Endodermal cell (in vitro differentiated cells): ENCODE measurements around the gene RPL13. TPM values are rescaled to one million over a fixed set of nuclear protein-coding genes. Genes with fewer than 3 reads are reported as not detected.

Experiments
- DNase-seq: peaks from one replicate; pipeline ENCODE4 v3.0.0-alpha.2; 2017
- H3K27ac ChIP-seq: 2 replicates; pipeline ENCODE4 v1.5.1; 2013; ENCODE audit warnings: mild to moderate bottlenecking, low read depth, low read length, moderate library complexity
- H3K27me3 ChIP-seq: 2 replicates; pipeline ENCODE4 v1.6.1; 2013; ENCODE audit warnings: mild to moderate bottlenecking, low read length, moderate library complexity; ENCODE audit not compliant: insufficient read depth, control insufficient read depth, poor library complexity, severe bottlenecking
- H3K36me3 ChIP-seq: 2 replicates; pipeline ENCODE4 v1.7.0; 2013; ENCODE audit warnings: mild to moderate bottlenecking, low read length, moderate library complexity; ENCODE audit not compliant: control insufficient read depth, insufficient read depth
- H3K4me1 ChIP-seq: one replicate; pipeline ENCODE4 v1.7.0; 2013; ENCODE audit warnings: low read length; ENCODE audit not compliant: control insufficient read depth, insufficient read depth
- H3K4me3 ChIP-seq: 2 replicates; pipeline ENCODE4 v1.5.1; 2013; ENCODE audit warnings: mild to moderate bottlenecking, low read length, moderate library complexity
- H3K9ac ChIP-seq: 2 replicates; pipeline ENCODE4 v1.6.1; 2013; ENCODE audit warnings: mild to moderate bottlenecking, low read length, moderate library complexity; ENCODE audit not compliant: poor library complexity, severe bottlenecking; ENCODE audit errors: extremely low read depth
- H3K9me3 ChIP-seq: 2 replicates; pipeline ENCODE4 v1.6.1; 2013; ENCODE audit warnings: mild to moderate bottlenecking, low read length, moderate library complexity; ENCODE audit not compliant: control insufficient read depth
- H3K27ac Mint-ChIP-seq: 2 replicates; pipeline ENCODE4 v1.8.0; 2020; ENCODE audit warnings: mixed read lengths
- H3K27me3 Mint-ChIP-seq: 2 replicates; pipeline ENCODE4 v1.8.0; 2021; ENCODE audit warnings: mild to moderate bottlenecking, mixed read lengths; ENCODE audit not compliant: insufficient read depth
- H3K36me3 Mint-ChIP-seq: 2 replicates; pipeline ENCODE4 v1.8.0; 2020; ENCODE audit warnings: low read depth, mixed read lengths
- H3K4me1 Mint-ChIP-seq: 2 replicates; pipeline ENCODE4 v1.8.0; 2020; ENCODE audit warnings: mixed read lengths
- H3K4me3 Mint-ChIP-seq: 2 replicates; pipeline ENCODE4 v1.8.0; 2020; ENCODE audit warnings: mild to moderate bottlenecking, moderate library complexity, mixed read lengths
- H3K9me3 Mint-ChIP-seq: 2 replicates; pipeline ENCODE4 v1.8.0; 2020; ENCODE audit warnings: mild to moderate bottlenecking, mixed read lengths
- WGBS, 2 experiments: methylation state at CpG; one replicate each; pipeline versions ENCODE4 v1.1.5 to v1.1.7; 2013; ENCODE audit warnings: missing lambda C conversion rate in 2 of 2, mixed read lengths in 1 of 2; ENCODE audit not compliant: insufficient coverage in 1 of 2, insufficient read length in 1 of 2; 5-methylcytosine and 5-hydroxymethylcytosine counted together
- total RNA-seq, 2 donors: library from RNA; stranded (reverse); fragmentation: NEBNext Ultra II Directional in 1 of 2; extraction: Animal tissue kit (Norgen Biotek cat#: 25700) in 1 of 2; gene quantifications; 2 replicates in 1 of 2; 3 replicates in 1 of 2; pipeline ENCODE4 v1.2.1, GENCODE V29; 2021
- TF ChIP-seq, protein P1 (sequence below): fragments of 200-600 bp; sonication (generic); conservative IDR thresholded peaks from 2 replicates; pipeline ENCODE4 v1.5.0; 2021; ENCODE audit warnings: antibody characterized with exemption, mild to moderate bottlenecking

The RPL13 gene
- total RNA-seq, 2 donors from 2014 or later, result 1,911 to 2,019 TPM

DNA sequence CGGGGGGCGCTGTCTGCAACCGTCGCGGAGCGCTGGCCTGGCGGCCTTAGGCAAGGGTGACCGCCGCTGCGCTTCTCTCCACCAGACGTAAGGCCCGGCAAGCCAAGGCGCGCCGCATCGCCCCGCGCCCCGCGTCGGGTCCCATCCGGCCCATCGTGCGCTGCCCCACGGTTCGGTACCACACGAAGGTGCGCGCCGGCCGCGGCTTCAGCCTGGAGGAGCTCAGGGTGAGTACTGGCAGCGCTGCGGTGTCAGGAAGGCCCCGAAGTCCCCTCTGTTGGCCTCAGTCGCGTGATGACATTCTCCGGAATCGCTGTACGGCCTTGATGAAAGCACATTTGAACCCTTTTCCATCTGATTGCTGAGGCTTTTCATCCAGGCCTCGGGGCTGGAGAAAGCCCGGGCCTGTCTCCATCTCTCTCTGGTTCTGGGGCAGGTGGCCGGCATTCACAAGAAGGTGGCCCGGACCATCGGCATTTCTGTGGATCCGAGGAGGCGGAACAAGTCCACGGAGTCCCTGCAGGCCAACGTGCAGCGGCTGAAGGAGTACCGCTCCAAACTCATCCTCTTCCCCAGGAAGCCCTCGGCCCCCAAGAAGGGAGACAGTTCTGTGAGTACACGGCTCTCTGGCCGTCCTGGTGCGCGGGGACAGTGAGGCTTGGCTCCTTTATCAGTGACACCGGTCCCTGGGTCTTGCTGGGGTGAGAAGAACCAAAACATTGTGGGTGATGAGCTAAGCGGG, 831 bp downstream of the RPL13 start:
- TF ChIP-seq, protein P1, sequence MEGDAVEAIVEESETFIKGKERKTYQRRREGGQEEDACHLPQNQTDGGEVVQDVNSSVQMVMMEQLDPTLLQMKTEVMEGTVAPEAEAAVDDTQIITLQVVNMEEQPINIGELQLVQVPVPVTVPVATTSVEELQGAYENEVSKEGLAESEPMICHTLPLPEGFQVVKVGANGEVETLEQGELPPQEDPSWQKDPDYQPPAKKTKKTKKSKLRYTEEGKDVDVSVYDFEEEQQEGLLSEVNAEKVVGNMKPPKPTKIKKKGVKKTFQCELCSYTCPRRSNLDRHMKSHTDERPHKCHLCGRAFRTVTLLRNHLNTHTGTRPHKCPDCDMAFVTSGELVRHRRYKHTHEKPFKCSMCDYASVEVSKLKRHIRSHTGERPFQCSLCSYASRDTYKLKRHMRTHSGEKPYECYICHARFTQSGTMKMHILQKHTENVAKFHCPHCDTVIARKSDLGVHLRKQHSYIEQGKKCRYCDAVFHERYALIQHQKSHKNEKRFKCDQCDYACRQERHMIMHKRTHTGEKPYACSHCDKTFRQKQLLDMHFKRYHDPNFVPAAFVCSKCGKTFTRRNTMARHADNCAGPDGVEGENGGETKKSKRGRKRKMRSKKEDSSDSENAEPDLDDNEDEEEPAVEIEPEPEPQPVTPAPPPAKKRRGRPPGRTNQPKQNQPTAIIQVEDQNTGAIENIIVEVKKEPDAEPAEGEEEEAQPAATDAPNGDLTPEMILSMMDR, result peak; percentile 26
- Histone ChIP-seq H3K36me3 (peaks cover 56% of the 10 kb centered on the region), H3K4me3 (peak overlapping the region; percentile 87), H3K9me3 (no peaks in the 10 kb centered on the region), H3K27me3 (no peaks in the 10 kb centered on the region), H3K4me1 (peaks cover 8% of the 10 kb centered on the region), H3K27ac (peak overlapping the region; percentile 97), H3K9ac (peak overlapping the region; percentile 99)
- no peak for DNase-seq
- peak overlapping the region; percentile 90 for H3K27ac Mint-ChIP-seq
- 3 to 5% methylated on average over 36 to 58 of the region's 58 CpGs for WGBS, 2 experiments
- peaks cover 2% of the 10 kb centered on the region for H3K27me3 Mint-ChIP-seq
- peaks cover 47% of the 10 kb centered on the region for H3K4me1 Mint-ChIP-seq
- peaks cover 51% of the 10 kb centered on the region for H3K36me3 Mint-ChIP-seq
- peak overlapping the region; percentile 94 for H3K4me3 Mint-ChIP-seq
- H3K9me3 Mint-ChIP-seq, result no peaks in the 10 kb centered on the region

DNA sequence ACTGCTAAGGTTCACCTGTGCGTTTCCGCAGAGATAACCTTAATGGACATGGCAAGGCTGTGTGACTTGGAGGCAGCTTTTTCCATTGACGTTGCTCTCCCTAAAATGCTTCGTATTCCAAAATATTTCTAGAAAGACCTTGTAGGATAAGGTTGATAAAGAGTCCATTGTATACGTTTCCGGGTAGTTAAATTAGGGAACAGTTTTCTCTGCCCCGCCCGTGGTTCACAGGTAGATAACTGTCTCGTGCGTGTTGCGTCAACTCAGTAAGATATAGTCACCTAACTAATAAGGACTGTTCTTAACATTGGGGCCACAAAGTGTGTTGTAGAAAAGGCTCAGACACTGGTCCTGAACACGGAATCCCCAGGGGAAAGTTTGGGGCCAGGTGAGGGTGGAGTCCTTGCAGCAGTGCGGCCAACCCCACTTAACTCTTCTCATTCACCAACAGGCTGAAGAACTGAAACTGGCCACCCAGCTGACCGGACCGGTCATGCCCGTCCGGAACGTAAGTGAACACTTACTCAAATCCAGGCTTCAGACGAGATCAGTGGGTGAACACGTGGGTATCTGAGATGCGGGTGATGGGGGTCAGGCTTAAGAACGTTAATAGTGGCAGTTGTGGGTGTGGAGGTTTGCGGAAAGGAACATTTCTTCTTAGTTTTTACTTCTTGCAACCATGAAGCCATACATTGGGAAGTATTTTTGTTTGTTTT, 1.6 kb downstream of the RPL13 start:
- peaks cover 49% of the 10 kb centered on the region for H3K36me3 ChIP-seq
- peak overlapping the region; percentile 87 for H3K4me3 ChIP-seq
- no peak overlapping the region for H3K27ac ChIP-seq
- DNase-seq, result peak; percentile 45
- H3K9ac ChIP-seq, result peak overlapping the region; percentile 99
- peaks cover 3% of the 10 kb centered on the region for H3K27me3 Mint-ChIP-seq
- TF ChIP-seq, protein P1, result no peak
- H3K4me1 Mint-ChIP-seq, result peaks cover 49% of the 10 kb centered on the region
- no peaks in the 10 kb centered on the region for H3K9me3 Mint-ChIP-seq
- H3K9me3 ChIP-seq, result no peaks in the 10 kb centered on the region
- peaks cover 8% of the 10 kb centered on the region for H3K4me1 ChIP-seq
- H3K27me3 ChIP-seq, result no peaks in the 10 kb centered on the region
- 76 to 77% methylated on average over 23 of the region's 23 CpGs for WGBS, 2 experiments
- H3K4me3 Mint-ChIP-seq, result peak overlapping the region; percentile 94
- peak overlapping the region; percentile 90 for H3K27ac Mint-ChIP-seq
- H3K36me3 Mint-ChIP-seq, result peaks cover 45% of the 10 kb centered on the region

DNA sequence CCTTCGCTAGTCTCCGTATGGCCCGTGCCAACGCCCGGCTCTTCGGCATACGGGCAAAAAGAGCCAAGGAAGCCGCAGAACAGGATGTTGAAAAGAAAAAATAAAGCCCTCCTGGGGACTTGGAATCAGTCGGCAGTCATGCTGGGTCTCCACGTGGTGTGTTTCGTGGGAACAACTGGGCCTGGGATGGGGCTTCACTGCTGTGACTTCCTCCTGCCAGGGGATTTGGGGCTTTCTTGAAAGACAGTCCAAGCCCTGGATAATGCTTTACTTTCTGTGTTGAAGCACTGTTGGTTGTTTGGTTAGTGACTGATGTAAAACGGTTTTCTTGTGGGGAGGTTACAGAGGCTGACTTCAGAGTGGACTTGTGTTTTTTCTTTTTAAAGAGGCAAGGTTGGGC, 2.5 kb downstream of the RPL13 start:
- peak overlapping the region; percentile 28 for H3K9ac ChIP-seq
- H3K4me3 ChIP-seq, result peak overlapping the region; percentile 87
- H3K4me1 ChIP-seq, result peaks cover 10% of the 10 kb centered on the region
- DNase-seq, result no peak
- H3K27me3 Mint-ChIP-seq, result peaks cover 3% of the 10 kb centered on the region
- no peak overlapping the region for H3K27ac ChIP-seq
- H3K9me3 ChIP-seq, result no peaks in the 10 kb centered on the region
- peaks cover 43% of the 10 kb centered on the region for H3K36me3 ChIP-seq
- peaks cover 37% of the 10 kb centered on the region for H3K36me3 Mint-ChIP-seq
- H3K4me1 Mint-ChIP-seq, result peaks cover 50% of the 10 kb centered on the region
- WGBS, 2 experiments, result 90 to 93% methylated on average over 4 to 9 of the region's 12 CpGs
- H3K4me3 Mint-ChIP-seq, result peak overlapping the region; percentile 94
- no peaks in the 10 kb centered on the region for H3K9me3 Mint-ChIP-seq
- H3K27me3 ChIP-seq, result no peaks in the 10 kb centered on the region
- H3K27ac Mint-ChIP-seq, result peak overlapping the region; percentile 90
- TF ChIP-seq, protein P1, result no peak
